Adrenal gland (tissue), 5 donors: Measurements from ENCODE around the gene UBAC2.

Experiments used
- CTCF ChIP-seq, 6 experiments: fragments of 450-650 bp in 4 of 6; fragments of 200-600 bp in 2 of 6; sonication (generic) in 1 of 6; IDR thresholded peaks; 1 replicate in 5 of 6; 2 replicates in 1 of 6; pipeline versions ENCODE4 v1.5.1 to v1.8.0; 2016 to 2021; ENCODE audit warnings: antibody characterized with exemption in 6 of 6, mild to moderate bottlenecking in 2 of 6, moderate library complexity in 1 of 6
- POLR2A ChIP-seq, 2 donors: fragments of 450-650 bp; IDR thresholded peaks; one replicate each; pipeline ENCODE4 v1.6.1; 2017; ENCODE audit warnings: antibody characterized with exemption in 2 of 2, mild to moderate bottlenecking in 2 of 2, moderate library complexity in 1 of 2
- donor health status: DM: no; HTN: no; CAD: no.

GRCh38 chr13:99360696-99361095, 160.0 kb downstream of the UBAC2 start:
- TF ChIP-seq CTCF (IDR thresholded peaks at IDR 0.05) = no peak
- no peak for TF ChIP-seq POLR2A (IDR thresholded peaks at IDR 0.05)
